ENCODE measurements around the gene ZNF253.
"Not testable (repeated sequence)": the region's sequence is repeated elsewhere in the genome, so short reads cannot be mapped to it uniquely, and the experiment has no call there.

Gene ZNF253

DNA sequence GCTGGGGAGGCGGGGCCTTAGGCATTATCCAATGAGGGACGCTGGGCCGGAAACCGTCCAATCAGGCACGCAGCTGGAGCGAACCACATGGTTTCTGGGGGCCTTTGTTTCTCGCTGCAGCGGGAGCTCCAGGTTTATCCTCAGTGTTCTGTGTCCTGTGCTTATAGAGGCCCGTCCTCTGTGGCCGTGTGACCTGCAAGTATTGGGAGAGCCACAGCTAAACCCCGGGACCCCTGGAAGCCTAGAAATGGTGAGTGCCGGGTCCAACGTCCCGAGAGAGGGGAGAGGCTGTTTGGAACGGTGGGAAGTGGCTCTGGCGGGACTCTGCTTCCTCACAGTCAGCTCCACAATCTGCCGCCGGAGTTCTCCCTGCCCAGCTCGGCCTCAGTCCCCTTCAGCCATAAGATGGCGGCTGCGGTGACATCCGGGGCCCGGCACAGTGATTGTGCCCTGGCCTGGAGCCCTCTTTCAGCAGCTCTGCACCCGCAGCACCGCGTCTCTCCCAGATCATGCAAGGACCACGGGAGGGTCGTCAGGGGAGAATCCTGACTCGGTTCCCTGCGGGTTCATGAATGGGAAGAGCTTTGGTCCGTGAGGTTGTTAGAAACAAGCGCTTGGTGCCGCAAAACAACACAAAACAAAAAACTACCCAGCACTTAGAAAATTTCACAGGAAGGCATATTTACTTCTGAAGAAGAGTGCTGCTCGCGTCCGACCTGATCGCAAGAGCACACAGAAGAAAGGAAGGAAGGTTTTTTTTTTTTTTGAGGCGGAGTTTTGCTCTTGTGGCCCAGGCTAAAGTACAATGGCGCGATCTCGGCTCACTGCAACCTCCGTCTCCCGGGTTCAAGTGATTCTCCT, at the start of gene ZNF253:
Gene ZNF253 (plus strand): TSS at position 133 of the 861 bp plus-strand sequence. CDS start 115 bp downstream, at position 248.
- peak; percentile 80 for DNase-seq

DNA sequence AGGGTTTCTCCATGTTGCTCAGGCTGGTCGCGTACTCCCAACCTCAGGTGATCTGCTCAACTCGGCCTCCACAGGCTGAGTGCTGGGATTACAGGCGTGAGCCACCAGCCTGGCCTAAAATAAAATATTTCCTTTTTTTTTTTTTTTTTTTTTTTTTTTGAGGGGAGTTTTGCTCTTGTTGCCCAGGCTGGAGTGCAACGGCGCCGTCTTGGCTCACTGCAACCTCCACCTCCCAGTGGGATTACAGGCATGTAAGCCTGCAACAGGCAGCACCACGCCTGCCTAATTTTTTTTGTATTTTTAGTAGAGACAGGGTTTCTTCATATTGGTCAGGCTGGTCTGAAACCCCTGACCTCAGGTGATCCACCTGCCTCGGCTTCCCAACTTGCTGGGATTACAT, 49.0 kb upstream of the ZNF253 start:
- no peak for DNase-seq

DNA sequence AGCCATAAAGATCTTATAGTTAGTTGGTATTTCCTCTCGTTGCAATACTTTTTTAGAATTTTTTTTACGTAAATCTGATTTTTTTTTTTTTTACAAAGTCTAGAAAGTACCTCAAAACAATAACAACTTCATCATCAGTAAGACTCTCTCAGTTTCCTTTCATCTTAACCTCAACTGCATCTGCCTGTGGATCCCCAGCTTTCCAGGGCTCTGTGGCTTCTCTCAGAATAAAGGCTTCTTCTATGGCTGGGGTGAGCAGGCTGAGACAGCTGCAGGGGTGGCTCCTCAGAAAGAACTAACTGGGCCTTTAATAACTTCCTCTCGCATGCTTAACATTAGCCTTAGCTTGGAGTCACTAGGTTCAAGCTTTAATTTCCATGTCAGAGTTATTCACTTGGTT, 48.3 kb upstream of the ZNF253 start:
- DNase-seq: no peak

DNA sequence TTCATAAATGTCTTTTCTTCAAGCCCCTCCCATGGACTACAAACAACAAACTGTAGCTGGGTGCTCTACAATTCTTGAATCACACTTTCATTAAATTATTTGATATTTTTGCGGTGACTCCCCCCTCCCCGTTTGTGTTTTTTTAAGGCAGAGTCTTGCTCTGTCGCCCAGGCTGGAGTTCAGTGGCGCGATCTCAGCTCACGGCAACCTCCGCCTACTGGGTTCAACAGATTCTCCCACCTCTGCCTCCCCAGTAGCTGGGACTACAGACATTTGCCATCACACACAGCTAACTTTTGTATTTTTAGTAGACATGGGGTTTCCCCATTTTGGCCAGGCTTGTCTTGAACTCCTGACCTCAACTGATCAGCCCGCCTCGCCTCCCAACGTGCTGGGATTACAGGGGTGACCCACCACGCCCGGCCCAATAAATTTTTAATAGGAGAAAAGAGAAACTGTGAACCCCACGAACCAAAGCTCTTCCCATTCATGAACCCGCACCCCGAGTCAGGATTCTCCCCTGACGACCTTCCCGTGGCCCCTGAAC, 44.8 kb upstream of the ZNF253 start:
- no peak for DNase-seq

DNA sequence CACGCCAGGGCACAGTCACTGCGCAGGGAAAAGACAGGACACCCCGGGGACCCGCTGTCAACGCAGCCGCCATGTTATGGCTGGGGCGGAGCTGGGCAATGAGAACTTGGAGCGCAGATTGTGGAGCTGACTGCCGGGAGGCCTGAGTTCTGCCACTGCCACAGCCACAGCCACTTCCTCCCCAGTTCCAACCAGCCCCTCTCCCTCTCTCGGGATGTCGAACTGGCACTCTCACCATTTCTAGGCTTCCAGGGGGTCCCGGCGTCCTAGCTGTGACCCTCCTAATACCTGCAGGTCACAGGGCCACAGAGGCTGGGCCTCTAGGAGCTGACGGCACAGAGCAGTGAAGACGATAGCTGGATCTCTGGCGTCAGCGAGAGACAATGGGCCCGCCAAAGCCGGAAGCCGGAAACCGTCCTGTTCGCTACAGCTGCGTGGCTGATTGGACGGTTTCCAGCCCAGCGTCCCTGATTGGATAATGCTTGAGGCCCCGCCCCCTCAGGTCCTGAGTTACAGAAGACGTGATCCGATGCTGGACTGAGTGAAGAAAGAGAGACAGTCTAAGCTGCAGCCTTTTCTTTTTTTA, 44.2 kb upstream of the ZNF253 start, which contains the start of gene ZNF506:
Gene ZNF506 (minus strand): TSS at position 385 of the 586 bp plus-strand sequence. CDS start 147 bp downstream, at position 238.
- DNase-seq: peak; percentile 75

DNA sequence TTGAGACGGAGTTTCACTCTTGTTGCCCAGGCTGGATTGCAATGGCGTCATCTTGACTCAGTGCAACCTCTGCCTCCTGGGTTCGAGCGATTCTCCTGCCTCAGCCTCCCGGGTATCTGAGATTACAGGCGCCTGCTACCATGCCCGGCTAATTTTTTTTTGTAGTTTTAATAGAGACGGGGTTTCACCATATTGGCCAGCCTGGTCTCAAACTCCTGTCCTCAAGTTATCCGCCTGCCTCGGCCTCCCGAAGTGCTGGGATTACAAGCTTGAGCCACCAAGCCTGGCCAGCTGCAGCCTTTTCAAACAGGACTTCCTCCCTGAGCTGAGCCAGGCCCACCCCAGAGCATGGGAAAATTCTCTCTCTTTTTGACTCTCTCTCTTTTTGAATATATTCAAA, 43.7 kb upstream of the ZNF253 start:
- DNase-seq: not testable (repeated sequence)

DNA sequence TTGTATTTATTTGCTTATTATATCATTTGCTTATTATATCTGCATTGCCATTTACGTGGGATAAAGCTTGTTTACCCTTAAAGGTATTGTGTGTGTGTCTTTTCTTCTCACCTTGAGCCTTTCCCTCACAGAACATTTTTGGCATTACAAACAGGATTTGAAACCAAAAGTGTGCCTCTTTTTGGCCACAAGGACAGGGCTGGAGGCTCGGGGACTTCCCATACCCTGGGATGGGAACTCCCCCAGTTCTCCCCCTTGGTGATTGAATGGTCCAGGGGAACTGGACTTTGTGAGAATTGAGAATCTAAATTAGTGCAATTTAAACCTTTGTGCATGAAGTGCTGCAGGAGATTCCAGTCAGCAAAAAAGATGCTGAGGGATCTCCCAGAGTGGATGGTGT, 41.8 kb upstream of the ZNF253 start:
- no peak for DNase-seq

DNA sequence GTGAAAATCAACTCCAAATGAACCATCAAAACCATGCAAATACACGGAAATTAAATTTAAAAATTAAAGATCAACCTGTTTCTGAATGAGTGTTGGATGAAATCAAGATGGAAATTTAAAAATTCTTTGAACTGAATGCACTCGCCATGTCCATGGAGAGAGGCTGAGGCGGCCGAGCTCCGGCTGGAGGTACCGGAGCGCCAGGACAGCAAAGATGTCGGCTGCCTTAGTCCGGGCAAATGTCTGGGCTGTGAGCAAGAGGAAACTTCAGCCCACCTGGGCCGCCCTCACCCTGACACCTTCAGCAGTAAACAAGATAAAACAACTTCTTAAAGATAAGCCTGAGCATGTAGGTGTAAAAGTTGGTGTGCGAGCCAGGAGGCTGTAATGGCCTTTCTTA, 38.8 kb upstream of the ZNF253 start:
- DNase-seq: no peak

DNA sequence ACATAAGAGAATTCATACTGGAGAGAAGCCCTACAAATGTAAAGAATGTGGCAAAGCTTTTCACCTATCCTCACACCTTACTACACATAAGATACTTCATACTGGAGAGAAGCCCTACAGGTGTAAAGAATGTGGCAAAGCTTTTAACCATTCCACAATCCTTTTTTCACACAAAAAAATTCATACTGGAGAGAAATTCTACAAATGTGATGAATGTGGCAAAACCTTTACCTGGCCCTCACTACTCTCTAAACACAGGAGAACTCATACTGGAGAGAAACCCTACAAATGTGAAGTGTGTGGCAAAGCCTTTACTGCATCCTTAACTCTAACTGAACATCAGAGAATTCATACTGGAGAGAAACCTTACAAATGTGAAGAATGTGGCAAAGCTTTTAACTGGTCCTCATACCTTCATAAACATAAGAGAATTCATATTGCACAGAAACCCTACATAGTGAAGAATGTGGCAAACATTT, 30.1 kb upstream of the ZNF253 start:
- DNase-seq: no peak

DNA sequence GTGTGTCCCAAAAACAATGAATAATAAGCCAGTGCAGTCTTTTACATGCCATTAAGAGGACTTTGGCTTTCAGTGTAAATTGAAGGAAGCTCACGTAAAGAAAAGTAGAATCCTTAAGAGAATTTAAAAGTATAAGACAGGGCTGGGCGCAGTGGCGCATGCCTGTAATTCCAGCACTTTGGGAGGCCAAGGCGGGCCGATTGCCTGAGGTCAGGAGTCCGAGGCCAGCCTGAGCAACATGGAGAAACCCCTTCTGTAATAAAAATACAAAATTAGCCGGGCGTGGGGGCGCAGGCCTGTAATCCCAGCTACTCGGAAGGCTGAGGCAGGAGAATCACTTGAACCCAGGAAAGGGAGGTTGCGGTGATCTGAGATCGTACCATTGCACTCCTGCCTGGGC, 17.9 kb upstream of the ZNF253 start:
- DNase-seq: no peak

DNA sequence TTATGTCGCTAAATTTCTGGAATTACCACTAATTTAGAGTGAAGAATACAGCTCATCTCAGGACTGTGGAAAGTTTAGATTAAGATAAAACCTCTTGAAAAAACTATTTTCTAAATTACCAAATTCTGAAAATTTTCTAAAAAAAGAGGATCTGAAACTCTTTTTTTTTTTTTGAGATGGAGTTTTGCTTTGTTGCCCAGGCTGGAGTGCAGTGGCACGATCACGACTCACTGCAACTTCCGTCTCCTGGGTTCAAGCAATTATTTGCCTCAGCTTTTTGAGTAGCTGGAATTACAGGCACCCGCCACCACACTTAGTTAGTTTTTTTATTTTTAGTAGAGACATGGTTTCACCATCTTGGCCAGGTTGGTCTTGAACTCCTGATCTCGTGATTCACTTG, 16.6 kb upstream of the ZNF253 start:
- no peak for DNase-seq

DNA sequence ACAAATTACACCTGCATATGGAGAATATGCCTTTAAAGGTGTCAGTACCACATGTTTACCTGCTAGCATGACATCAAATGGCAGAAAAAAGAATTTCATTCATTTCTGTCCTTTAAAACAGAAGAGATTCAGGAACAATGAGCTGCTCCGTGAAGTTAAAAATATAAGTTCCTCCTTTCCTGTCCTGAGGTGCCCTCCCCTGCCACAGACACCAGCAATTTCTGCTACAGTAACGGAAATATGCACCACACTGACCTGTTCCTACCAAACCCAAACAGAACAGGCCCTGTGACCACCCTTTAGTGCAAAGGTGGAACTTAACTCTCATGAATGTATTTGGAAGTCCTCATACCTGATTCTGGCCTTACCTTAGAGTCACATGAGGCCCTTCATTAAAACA, 13.9 kb upstream of the ZNF253 start:
- not testable (repeated sequence) for DNase-seq

DNA sequence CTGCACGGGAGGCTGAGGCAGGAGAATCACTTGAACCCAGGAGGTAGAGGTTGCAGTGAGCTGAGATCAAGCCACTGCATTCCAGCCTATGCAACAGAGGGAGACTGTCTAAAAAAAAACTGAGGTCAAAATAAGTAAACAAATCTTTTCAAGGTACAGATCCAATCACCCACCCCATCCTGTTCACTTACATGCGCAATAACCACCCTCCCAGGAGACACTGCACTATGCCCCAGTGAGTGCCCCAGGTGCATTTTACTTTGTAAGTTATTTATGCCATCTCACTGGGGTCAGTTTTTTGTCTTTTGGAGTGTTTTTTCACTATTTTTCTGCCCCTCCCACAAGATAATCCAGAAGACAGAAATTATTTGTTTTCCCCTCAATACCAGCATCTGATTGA, 6.9 kb upstream of the ZNF253 start:
- no peak for DNase-seq

DNA sequence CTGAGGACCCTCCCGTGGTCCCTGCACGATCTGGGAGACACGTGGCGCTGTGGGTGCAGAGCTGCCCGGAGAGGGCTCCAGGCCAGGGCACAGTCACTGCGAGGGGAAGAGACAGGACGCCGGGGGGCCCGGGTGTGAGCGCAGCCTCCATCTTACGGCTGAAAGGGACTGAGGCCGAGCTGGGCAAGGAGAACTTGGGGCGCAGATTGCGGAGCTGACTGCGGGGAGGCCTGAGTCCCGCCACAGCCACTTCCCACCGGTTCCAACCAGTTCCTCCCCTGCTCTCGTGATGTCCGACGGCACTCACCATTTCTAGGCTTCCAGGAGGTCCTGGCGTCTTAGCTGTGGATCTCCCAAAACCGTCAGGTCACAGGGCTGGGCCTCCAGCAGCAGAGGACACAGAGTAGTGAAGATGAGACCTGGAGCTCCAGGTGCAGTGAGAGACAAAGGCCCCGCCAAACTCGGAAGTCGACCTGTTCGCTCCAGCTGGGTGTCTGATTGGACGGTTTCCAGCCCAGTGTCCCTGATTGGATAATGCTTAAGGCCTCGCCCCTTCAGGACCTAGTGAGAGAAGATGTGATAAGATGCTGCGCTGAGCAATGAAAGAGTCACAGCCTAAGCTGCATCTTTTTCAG, 4.8 kb upstream of the ZNF253 start:
- no peak for DNase-seq

DNA sequence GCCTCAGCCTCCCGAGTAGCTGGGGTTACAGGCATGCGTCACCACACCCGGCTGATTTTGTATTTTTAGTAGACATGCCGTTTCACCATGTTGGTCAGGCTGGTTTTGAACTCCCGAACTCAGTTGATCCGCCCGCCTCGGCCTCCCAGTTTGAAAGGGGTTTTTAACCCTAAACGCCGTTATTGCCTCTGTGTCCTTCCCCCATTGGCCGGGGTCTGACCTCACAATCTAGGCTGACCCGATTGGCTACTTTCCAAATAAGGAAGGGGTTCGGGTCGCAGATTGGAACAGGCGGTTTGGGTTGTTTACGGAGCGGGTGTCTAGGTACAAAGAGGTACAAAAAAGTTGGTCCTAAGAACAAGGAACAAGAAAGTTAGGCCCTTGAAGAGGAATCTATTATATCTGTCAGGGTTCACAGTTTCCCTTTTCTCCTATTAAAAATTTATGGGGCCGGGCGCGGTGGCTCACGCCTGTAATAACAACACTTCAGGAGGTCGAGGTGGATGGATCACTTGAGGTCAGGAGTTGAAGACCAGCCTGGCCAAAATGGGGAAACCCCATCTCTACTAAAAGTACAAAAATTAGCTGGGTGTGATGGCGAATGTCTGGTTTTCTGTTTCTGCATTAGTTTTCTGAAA, 1.0 kb downstream of the ZNF253 start:
- DNase-seq: no peak

DNA sequence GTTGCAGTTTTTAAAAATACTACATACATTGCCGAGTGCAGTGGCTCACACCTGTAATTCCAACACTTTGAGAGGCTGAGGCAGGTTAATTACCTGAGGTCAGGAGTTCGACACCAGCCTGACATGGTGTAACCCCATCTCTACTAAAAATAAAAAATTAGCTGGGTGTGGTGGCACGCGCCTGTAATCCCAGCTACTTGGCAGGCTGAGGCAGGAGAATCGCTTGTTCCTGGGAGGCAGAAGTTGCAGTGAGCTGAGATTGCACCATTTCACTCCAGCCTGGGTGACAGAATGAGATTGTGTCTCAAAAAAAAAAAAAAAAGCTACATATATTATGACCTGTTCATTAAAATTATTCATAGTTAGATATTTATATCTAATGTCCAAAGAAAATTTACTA, 4.4 kb downstream of the ZNF253 start:
- DNase-seq: not testable (repeated sequence)

DNA sequence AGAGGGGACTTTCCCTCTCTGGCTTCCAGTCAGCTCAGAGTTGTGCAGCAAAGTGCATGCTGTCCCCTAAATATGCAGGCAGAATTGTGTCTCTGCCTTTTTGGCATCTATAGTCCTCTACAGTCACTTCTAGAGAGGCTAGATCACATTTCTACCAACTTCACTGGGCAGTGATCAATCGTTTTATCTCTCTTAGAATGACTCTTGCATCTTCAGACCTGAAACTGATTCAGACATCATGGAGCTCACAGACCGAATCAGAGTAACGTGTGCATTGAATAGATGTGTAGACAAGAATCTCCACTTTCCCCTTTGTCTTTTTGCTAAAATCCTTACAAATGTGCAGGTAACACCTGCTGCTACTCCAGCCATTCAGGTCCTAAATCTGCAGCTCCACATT, 6.2 kb downstream of the ZNF253 start:
- no peak for DNase-seq

DNA sequence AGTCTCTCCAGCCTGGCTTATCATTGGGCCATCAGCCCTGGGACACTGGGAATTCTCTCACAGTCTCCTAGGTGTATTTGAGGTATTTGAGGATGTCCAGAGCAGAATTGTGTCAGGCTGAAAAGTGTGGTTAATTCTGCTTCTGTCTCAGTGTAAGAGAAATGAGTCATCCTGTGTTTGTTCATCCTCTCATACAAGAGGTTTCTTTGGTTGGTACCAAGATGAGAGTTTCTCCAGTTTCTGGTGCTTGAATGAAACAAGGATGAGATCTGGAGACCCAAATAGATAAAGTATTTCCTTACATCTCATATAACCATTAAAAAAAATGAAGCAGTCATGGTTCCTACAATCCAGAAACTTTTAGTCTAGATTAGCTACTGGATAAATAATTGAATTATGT, 7.7 kb downstream of the ZNF253 start:
- DNase-seq: no peak

DNA sequence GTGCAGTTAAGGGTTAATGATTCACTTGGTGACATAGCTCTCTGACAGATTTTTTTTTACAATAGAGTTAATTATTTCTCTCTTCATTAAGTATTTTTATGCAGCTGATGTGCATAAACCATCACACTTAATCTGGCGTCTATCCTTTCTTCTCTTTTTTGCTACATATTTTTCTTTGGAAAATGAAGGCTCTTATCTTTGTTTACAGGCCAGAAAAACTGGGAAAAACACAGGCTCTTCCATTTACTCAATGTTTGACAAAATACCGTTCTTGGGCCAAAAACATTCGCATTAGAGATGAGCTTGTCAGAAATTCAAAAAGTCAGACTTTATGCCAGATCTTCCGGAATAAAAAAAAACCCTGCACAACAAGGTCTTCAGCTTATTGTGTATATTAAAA, 12.0 kb downstream of the ZNF253 start:
- no peak for DNase-seq

DNA sequence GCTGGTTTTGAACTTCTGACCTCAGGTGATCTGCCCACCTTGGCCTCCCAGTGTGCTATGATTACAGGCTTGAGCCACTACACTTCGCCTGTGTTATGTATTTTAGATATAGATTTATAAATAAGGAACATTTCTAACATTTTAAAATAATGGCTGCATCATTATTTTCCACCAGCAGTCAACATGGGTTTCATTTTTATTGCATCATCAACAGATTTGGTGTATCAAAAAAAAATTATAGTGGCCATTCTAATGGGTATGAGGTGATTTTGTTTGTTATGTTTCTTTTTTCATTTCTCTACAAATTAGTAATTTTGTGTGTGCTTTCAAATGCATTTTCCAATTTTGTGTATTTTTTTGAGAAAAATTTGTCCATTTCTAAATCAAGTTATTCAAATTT, 18.9 kb downstream of the ZNF253 start:
- DNase-seq: no peak

DNA sequence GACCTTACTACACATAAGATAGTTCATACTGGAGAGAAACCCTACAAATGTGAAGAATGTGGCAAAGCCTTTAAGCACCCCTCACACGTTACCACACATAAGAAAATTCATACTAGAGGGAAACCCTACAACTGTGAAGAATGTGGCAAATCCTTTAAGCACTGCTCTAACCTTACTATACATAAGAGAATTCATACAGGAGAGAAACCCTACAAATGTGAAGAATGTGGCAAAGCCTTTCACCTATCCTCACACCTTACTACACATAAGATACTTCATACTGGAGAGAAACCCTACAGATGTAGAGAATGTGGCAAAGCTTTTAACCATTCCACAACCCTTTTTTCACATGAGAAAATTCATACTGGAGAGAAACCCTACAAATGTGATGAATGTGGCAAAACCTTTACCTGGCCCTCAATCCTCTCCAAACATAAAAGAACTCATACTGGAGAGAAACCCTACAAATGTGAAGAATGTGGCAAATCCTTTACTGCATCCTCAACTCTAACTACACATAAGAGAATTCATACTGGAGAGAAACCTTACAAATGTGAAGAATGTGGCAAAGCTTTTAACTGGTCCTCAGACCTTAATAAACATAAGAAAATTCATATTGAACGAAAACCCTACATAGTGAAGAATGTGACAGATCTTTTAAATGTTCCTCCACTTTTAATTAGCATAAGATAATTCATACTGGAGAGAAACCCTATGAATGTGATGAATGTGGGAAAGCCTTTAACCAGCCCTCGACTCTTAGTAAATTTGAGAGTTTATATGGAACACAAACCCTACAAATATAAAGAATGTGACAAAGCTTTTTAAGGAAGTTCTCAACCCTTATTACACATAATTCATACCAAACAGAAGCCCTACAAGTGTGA, 26.6 kb downstream of the ZNF253 start:
- not testable (repeated sequence) for DNase-seq

DNA sequence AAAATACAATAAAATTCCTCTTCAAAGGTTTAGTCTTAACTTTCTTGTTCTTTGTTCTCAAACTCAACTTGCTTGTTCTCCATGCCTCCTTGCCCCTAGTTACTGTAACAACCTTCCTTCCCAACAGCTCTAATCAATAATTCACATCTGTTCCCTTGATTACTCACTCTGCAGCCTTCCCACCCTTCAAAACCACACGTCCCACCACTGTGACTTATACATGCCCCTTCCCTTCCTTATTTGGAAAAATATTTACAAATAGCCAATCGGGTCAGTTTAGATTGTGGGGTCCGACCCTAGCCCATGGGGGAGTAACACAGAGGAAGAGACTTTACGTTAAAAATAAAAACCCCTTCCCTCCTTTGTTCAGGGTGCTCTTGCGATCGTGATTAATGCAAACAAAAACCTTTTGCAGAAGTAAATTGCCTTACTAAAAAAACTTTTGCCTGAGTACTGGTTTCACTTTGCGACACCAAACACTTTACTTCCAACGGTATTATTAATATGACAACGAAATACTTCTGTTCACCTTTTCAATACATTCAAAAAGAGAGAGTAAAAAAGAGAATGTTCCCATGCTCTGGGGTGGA, 34.6 kb downstream of the ZNF253 start:
- DNase-seq: no peak

All from NCI-H446 treated with DMSO at 0.1 percent for 48 hours (cell line).